Keratinocyte (primary cell): ENCODE results near the gene ATP8A2. TPM values are rescaled to one million over a fixed set of nuclear protein-coding genes. Genes with fewer than 3 reads are reported as not detected.

ENCODE experiments used
- DNase-seq: peaks from one replicate; pipeline ENCODE4 v3.0.0-alpha.2; 2011; ENCODE audit warnings: low read depth, missing footprints, low spot score
- FAIRE-seq: peaks from 2 replicates; lab custom pipeline; 2011; peaks lifted over from hg19 to GRCh38; lab: Jason Lieb, UNC
- H2AFZ ChIP-seq: 2 replicates; pipeline ENCODE4 v1.6.0; 2012; ENCODE audit warnings: low read length, control low read depth, inconsistent platforms; ENCODE audit not compliant: control insufficient read depth
- H3K27ac ChIP-seq: 2 replicates; pipeline ENCODE4 v1.5.1; 2011; ENCODE audit warnings: low read length; ENCODE audit not compliant: control insufficient read depth, insufficient read depth
- H3K27me3 ChIP-seq: 3 replicates; pipeline ENCODE4 v1.6.0; 2011; ENCODE audit warnings: low read length; ENCODE audit not compliant: control insufficient read depth, insufficient read depth; ENCODE audit errors: extremely low read depth
- H3K36me3 ChIP-seq, 2 experiments: 2 replicates in 1 of 2; 3 replicates in 1 of 2; pipeline ENCODE4 v1.5.1; 2011; ENCODE audit warnings: low read length in 2 of 2, mild to moderate bottlenecking in 1 of 2; ENCODE audit not compliant: control insufficient read depth in 2 of 2, insufficient read depth in 2 of 2; ENCODE audit errors: extremely low read depth in 1 of 2
- H3K4me1 ChIP-seq: 3 replicates; pipeline ENCODE4 v1.5.1; 2011; ENCODE audit warnings: low read length; ENCODE audit not compliant: control insufficient read depth, insufficient read depth; ENCODE audit errors: extremely low read depth
- H3K4me2 ChIP-seq: 3 replicates; pipeline ENCODE4 v1.6.0; 2011; ENCODE audit warnings: low read depth, low read length; ENCODE audit not compliant: control insufficient read depth, insufficient read depth; ENCODE audit errors: extremely low read depth
- H3K4me3 ChIP-seq, 3 experiments: fragments of 200-600 bp in 1 of 3; sonication (generic) in 1 of 3; 2 replicates in 2 of 3; 3 replicates in 1 of 3; pipeline ENCODE4 v1.5.1; 2011 to 2016; ENCODE audit warnings: low read length in 3 of 3, mild to moderate bottlenecking in 3 of 3, control low read depth in 2 of 3, inconsistent platforms in 1 of 3, low read depth in 1 of 3, mixed read lengths in 1 of 3, mixed run types in 1 of 3, moderate library complexity in 1 of 3; ENCODE audit not compliant: control insufficient read depth in 2 of 3, insufficient read depth in 2 of 3; ENCODE audit errors: extremely low read depth in 1 of 3
- H3K79me2 ChIP-seq: 2 replicates; pipeline ENCODE4 v1.6.0; 2012; ENCODE audit warnings: low read length; ENCODE audit not compliant: control insufficient read depth, insufficient read depth
- H3K9ac ChIP-seq: 3 replicates; pipeline ENCODE4 v1.6.0; 2011; ENCODE audit warnings: low read length; ENCODE audit not compliant: control insufficient read depth, insufficient read depth; ENCODE audit errors: extremely low read depth
- H3K9me1 ChIP-seq: 3 replicates; pipeline ENCODE4 v1.6.0; 2011; ENCODE audit warnings: low read length; ENCODE audit not compliant: control insufficient read depth, insufficient read depth; ENCODE audit errors: extremely low read depth
- H3K9me3 ChIP-seq: 2 replicates; pipeline ENCODE4 v1.5.1; 2012; ENCODE audit warnings: low read depth, low read length; ENCODE audit not compliant: control insufficient read depth
- H4K20me1 ChIP-seq: 3 replicates; pipeline ENCODE4 v1.6.0; 2011; ENCODE audit warnings: low read length; ENCODE audit not compliant: control insufficient read depth, insufficient read depth; ENCODE audit errors: extremely low read depth
- EZH2 ChIP-seq: IDR thresholded peaks from one replicate; pipeline ENCODE4 v1.6.1; 2012; ENCODE audit warnings: inconsistent platforms, mild to moderate bottlenecking, low read length, moderate library complexity
- dilution Hi-C: fragments of 300-500 bp; cut with MboI; formaldehyde crosslinking; loops from one replicate; pipeline ENCODE4 v1.7.0; 2020; ENCODE audit warnings: low sequenced_read_pairs; ENCODE audit not compliant: extremely low pct_ligation_motif_present
- polyA plus RNA-seq, 5 experiments: library from polyadenylated mRNA; depleted of rRNA in 3 of 5; stranded (reverse) in 3 of 5; stranded (forward) in 1 of 5; unstranded in 1 of 5; fragments of >200 nt; gene quantifications; 1 replicate in 1 of 5; 2 replicates in 3 of 5; 3 replicates in 1 of 5; pipeline versions ENCODE4 v1.2.1 to v1.2.3, GENCODE V29; 2011 to 2012; ENCODE audit warnings: missing spikeins in 2 of 5, low read depth in 1 of 5, low replicate concordance in 1 of 5
- TF ChIP-seq, protein P1 (sequence below), 3 experiments: IDR thresholded peaks in 1 of 3; conservative IDR thresholded peaks in 1 of 3; optimal IDR thresholded peaks in 1 of 3; 2 replicates in 2 of 3; 3 replicates in 1 of 3; pipeline versions ENCODE3 to v1.5.1; 2011; ENCODE audit warnings: low read length in 3 of 3, mild to moderate bottlenecking in 3 of 3, moderate library complexity in 2 of 3, control low read depth in 1 of 3, inconsistent platforms in 1 of 3; ENCODE audit not compliant: insufficient read depth in 2 of 3; ENCODE audit errors: extremely low read depth in 1 of 3

ATP8A2 gene
- polyA plus RNA-seq, 1 donor (not counting 4 experiments of a cell fraction or from before 2014, with no cell fraction given) = 0.16 TPM

DNA sequence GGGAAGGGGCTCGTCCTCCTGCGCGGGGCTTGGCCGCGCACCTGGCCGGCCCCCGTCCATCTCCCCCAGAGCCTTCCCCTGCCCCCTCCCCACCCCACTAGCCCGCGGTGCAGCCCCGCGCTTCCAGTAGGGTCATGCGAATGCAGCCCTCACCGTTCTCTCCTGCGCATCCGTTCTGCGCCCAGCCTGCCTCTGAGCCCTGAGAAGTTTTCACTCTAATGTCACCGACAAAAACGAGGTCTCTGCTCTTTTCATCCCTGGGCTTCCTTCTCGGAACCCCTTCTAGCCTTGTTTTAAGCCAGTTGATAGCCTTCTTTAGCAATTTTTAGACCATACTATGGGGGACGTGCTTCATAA is 97.4 kb downstream of the ATP8A2 start:
- peak; percentile 57 for TF ChIP-seq EZH2
- TF ChIP-seq, protein P1, sequence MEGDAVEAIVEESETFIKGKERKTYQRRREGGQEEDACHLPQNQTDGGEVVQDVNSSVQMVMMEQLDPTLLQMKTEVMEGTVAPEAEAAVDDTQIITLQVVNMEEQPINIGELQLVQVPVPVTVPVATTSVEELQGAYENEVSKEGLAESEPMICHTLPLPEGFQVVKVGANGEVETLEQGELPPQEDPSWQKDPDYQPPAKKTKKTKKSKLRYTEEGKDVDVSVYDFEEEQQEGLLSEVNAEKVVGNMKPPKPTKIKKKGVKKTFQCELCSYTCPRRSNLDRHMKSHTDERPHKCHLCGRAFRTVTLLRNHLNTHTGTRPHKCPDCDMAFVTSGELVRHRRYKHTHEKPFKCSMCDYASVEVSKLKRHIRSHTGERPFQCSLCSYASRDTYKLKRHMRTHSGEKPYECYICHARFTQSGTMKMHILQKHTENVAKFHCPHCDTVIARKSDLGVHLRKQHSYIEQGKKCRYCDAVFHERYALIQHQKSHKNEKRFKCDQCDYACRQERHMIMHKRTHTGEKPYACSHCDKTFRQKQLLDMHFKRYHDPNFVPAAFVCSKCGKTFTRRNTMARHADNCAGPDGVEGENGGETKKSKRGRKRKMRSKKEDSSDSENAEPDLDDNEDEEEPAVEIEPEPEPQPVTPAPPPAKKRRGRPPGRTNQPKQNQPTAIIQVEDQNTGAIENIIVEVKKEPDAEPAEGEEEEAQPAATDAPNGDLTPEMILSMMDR (optimal IDR thresholded peaks at IDR 0.05 in 1 of 3, IDR thresholded peaks at IDR 0.05 in 1 of 3, conservative IDR thresholded peaks at IDR 0.05 in 1 of 3; ENCODE audit: extremely low read depth in 1 of 3, insufficient read depth in 2 of 3, low read length in 3 of 3) = no peak
- Histone ChIP-seq H3K36me3 (no peaks in the 10 kb centered on the region), H4K20me1 (no peaks in the 10 kb centered on the region), H3K27me3 (peaks cover 15% of the 10 kb centered on the region), H3K9me1 (no peaks in the 10 kb centered on the region), H3K4me1 (no peaks in the 10 kb centered on the region), H3K4me3 (no peak overlapping the region), H2AFZ (no peak overlapping the region), H3K4me2 (no peak overlapping the region), H3K9ac (no peak overlapping the region), H3K9me3 (no peaks in the 10 kb centered on the region), H3K27ac (no peak overlapping the region), H3K79me2 (no peaks in the 10 kb centered on the region)
- DNase-seq (no peak), FAIRE-seq (no peak)
- dilution Hi-C loops = no loop called here

DNA sequence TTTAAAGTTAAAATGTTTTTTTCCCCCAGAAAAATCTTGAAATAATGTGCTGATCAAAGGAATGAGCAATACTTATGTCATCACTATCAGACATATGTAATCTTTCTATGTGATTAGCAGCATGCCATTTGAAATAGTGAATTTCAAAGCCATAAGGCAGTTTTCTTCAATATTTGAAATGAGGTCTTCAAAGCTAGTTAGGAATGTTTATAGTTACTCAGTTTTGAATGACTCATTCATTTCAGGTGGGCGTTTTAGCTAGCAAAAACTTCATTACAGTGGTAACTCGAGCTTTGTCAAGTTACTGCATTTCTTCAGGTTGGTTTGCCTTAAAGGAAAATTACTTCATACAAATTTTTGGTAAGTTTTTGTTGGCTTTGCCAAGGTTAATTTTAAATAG is 102.1 kb downstream of the ATP8A2 start:
- no peak overlapping the region for H3K4me2 ChIP-seq
- TF ChIP-seq, protein P1 (optimal IDR thresholded peaks at IDR 0.05 in 1 of 3, IDR thresholded peaks at IDR 0.05 in 1 of 3, conservative IDR thresholded peaks at IDR 0.05 in 1 of 3; ENCODE audit: extremely low read depth in 1 of 3, insufficient read depth in 2 of 3, low read length in 3 of 3) = no peak
- no peak for TF ChIP-seq EZH2
- DNase-seq = no peak
- dilution Hi-C loops = no loop called here
- H3K79me2 ChIP-seq = no peaks in the 10 kb centered on the region
- no peak overlapping the region for H3K9ac ChIP-seq
- FAIRE-seq = no peak
- no peaks in the 10 kb centered on the region for H3K36me3 ChIP-seq
- peaks cover 7% of the 10 kb centered on the region for H3K27me3 ChIP-seq
- no peak overlapping the region for H3K4me3 ChIP-seq
- no peaks in the 10 kb centered on the region for H3K9me3 ChIP-seq
- no peaks in the 10 kb centered on the region for H3K4me1 ChIP-seq
- no peak overlapping the region for H3K27ac ChIP-seq
- no peaks in the 10 kb centered on the region for H4K20me1 ChIP-seq
- no peaks in the 10 kb centered on the region for H3K9me1 ChIP-seq
- H2AFZ ChIP-seq = no peak overlapping the region
